Epithelial cell of proximal tubule (primary cell): Measurements from ENCODE around the gene ACTR1A. TPM values are rescaled to one million over a fixed set of nuclear protein-coding genes. Genes with fewer than 3 reads are reported as not detected.

ENCODE experiments used
- DNase-seq: peaks from one replicate; pipeline ENCODE4 v3.0.0-alpha.2; 2011; ENCODE audit warnings: low read depth
- H3K4me3 ChIP-seq: 2 replicates; pipeline ENCODE4 v1.5.1; 2011; ENCODE audit warnings: low read depth, mild to moderate bottlenecking, low read length
- CTCF ChIP-seq: conservative IDR thresholded peaks from 2 replicates; pipeline ENCODE4 v1.5.1; 2012; ENCODE audit warnings: low read depth, mild to moderate bottlenecking, low read length
- total RNA-seq: library from RNA; depleted of rRNA; stranded (reverse); fragments of >200 nt; gene quantifications from 2 replicates; pipeline ENCODE4 v1.2.3, GENCODE V29; 2015

ACTR1A gene
- total RNA-seq, 1 donor from 2014 or later = 129 TPM

DNA sequence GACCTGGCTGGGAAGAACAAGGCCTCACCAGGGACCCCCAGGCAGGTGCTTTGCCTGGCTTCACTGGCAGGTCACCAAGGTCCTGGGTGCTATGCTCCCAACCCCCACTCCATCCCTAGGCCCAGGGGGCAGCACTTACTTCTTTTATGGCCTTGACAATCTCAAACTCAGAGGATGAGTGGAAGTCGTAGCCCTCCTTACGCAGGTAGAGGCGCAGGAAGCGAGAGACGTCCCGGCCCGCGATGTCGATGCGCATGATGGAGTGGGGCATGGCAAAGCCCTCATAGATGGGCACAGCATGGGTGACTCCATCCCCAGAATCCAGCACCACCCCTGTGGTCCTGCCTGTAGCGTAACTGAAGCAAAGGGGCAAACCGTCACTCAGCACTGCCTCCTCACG lies 18.5 kb downstream of the ACTR1A start:
- DNase-seq = no peak
- no peak overlapping the region for H3K4me3 ChIP-seq
- no peak for TF ChIP-seq CTCF

- H3K4me3 ChIP-seq = no peak overlapping the region
- DNase-seq = no peak
- no peak for TF ChIP-seq CTCF
Measured at GRCh38 chr10:102480396-102480795, 22.1 kb downstream of the ACTR1A start.

- no peak for DNase-seq
- H3K4me3 ChIP-seq = no peak overlapping the region
- no peak for TF ChIP-seq CTCF
Measured at GRCh38 chr10:102479651-102480050, 22.9 kb downstream of the ACTR1A start.

- no peak overlapping the region for H3K4me3 ChIP-seq
- DNase-seq = no peak
- no peak for TF ChIP-seq CTCF
Measured at GRCh38 chr10:102476466-102477141, 25.9 kb downstream of the ACTR1A start.

- no peak overlapping the region for H3K4me3 ChIP-seq
- DNase-seq = no peak
- TF ChIP-seq CTCF = no peak
Measured at GRCh38 chr10:102475451-102476040, 27.0 kb downstream of the ACTR1A start.

- TF ChIP-seq CTCF = no peak
- no peak for DNase-seq
- H3K4me3 ChIP-seq = no peak overlapping the region
Measured at GRCh38 chr10:102473445-102474331, 28.8 kb downstream of the ACTR1A start.
